D721Med (cell line): ENCODE results near the gene PTPRT.

Source experiments
- DNase-seq: peaks from one replicate; pipeline ENCODE4 v3.0.0; 2011; ENCODE audit warnings: low spot score; ENCODE audit not compliant: insufficient read length
- FAIRE-seq: peaks from 2 replicates; lab custom pipeline; 2011; peaks lifted over from hg19 to GRCh38; lab: Jason Lieb, UNC
- TF ChIP-seq, protein P1 (sequence below): IDR thresholded peaks from 2 replicates; pipeline ENCODE4 v1.5.1; 2012; ENCODE audit warnings: mild to moderate bottlenecking, control low read depth; ENCODE audit not compliant: insufficient read depth; ENCODE audit errors: missing control alignments

PTPRT gene

GRCh38 chr20:42961771-42962170 lies 227.9 kb downstream of the PTPRT start:
- no peak for DNase-seq
- FAIRE-seq, result no peak
- TF ChIP-seq, protein P1, sequence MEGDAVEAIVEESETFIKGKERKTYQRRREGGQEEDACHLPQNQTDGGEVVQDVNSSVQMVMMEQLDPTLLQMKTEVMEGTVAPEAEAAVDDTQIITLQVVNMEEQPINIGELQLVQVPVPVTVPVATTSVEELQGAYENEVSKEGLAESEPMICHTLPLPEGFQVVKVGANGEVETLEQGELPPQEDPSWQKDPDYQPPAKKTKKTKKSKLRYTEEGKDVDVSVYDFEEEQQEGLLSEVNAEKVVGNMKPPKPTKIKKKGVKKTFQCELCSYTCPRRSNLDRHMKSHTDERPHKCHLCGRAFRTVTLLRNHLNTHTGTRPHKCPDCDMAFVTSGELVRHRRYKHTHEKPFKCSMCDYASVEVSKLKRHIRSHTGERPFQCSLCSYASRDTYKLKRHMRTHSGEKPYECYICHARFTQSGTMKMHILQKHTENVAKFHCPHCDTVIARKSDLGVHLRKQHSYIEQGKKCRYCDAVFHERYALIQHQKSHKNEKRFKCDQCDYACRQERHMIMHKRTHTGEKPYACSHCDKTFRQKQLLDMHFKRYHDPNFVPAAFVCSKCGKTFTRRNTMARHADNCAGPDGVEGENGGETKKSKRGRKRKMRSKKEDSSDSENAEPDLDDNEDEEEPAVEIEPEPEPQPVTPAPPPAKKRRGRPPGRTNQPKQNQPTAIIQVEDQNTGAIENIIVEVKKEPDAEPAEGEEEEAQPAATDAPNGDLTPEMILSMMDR, result no peak

DNA sequence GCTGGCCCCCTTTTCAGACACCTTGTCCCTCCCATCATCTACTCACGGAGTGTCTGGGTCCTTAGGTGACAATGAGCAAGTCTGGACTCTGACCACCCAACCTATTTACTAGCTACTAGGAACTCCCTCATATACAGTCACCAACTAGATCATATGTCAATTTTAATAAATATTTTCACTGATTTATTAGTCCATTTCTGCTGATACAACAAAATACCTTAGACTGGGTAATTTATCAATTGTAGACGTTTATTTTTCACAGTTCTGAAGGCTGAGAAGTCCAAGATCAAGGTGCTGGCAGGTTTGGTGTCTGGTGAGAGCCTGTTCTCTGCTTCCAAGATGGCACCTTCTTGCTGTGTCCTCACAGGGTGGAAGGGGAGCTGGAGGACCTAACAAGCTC lies 229.7 kb downstream of the PTPRT start:
- DNase-seq, result no peak
- TF ChIP-seq, protein P1, result no peak
- FAIRE-seq, result no peak

- DNase-seq (no peak), FAIRE-seq (no peak)
- TF ChIP-seq, protein P1, result no peak
Observed at GRCh38 chr20:42958367-42959069, 231.2 kb downstream of the PTPRT start.

- no peak for DNase-seq
- TF ChIP-seq, protein P1, result no peak
- FAIRE-seq, result no peak
Observed at GRCh38 chr20:42957704-42958095, 232.0 kb downstream of the PTPRT start.

DNA sequence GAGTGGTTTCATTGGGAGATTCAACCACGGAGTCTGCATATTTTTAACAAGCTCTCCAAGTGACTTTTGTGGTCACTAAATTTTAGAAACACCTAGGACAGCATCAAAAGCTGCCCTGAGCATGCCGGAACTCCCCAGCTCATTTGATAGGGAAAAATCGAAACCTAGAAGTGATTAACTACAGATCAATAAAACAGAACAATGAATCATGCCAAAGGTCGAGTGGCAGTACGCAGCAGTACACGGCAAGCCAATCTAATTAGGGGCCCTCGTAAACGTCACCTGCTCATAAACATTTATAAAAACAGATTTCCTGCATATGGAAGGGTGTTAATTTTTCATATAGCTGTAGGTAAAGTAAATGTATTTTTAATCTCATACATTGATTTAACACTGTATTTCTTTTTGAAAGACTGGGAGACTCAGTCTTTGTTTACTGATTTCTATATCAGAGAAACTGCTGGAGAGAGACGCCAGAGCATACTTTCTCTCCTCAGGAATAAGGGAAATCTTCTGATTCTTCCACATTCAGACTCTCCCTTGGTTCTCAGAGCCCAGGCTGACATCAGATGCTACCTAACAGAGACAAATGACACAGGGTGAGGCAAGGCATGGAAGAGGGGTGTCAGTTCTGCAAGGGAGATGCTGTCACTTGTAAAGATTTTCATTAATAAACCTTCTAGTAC lies 232.5 kb downstream of the PTPRT start:
- no peak for FAIRE-seq

GRCh38 chr20:42955713-42956112 lies 234.0 kb downstream of the PTPRT start:
- DNase-seq, result no peak
- TF ChIP-seq, protein P1, result no peak
- no peak for FAIRE-seq

More for the DNA sequence above, 232.5 kb downstream of the PTPRT start:
- TF ChIP-seq, protein P1, result no peak
- no peak for DNase-seq

DNA sequence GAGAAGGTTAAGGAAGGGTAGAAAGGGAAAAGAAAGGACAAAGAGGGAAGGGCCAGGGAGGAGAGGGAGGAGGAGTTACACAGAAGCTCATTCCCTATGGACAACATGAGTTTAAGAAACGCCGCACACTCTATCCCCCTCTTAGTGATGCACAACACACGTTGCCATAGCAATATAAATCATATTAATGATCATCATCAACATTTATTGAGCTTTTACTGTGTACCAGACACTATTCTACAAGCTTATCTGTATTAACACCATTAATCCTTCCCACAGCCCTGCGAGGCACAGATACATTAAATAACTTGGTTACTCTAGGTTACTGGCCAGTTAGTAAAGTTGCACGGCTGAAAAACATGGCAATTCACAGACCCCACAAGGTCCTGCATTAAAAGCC lies 234.8 kb downstream of the PTPRT start:
- no peak for FAIRE-seq
- TF ChIP-seq, protein P1, result no peak
- no peak for DNase-seq
